ENCODE results near the gene MNX1. TPM values are rescaled to one million over a fixed set of nuclear protein-coding genes. Genes with fewer than 3 reads are reported as not detected.

The MNX1 gene
- total and polyA plus RNA-seq, 4 donors, result 0.08 TPM; not detected in 3

DNA sequence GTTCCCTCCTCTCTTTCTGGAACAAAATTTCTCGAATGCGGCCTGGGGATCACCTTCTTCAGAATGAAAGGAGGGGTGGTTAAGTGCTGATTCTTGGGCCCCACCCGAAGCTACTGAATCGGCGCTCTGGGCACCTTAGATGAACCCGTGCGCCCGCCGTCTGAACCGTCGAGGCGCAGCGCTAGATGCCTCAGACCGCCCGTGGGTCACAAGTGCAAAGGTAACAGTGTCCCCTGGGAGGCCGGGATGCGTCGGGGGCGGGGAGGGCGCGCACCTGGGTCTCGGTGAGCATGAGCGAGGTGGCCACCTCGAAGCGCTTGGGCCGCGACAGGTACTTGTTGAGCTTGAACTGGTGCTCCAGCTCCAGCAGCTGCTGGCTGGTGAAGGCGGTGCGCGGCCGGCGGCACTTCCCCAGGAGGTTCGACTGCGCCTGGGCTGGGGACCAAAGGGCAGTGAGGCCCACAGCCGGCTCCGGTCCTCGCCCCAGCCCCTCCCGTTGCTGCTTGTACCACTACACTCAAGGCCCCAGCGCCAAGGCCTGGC lies 4.2 kb downstream of the MNX1 start:
- Histone ChIP-seq H3K4me3 (ENCODE audit: low read depth in 1 of 3, low read length in 3 of 3) (no peak overlapping the region), H3K36me3 (ENCODE audit: control insufficient read depth in 4 of 4, insufficient read depth in 3 of 4, low read depth in 1 of 4, low read length in 3 of 4) (no peaks in the 10 kb centered on the region), H3K9ac (ENCODE audit: low read depth in 1 of 2, low read length in 2 of 2) (no peak overlapping the region), H3K9me3 (ENCODE audit: control insufficient read depth in 4 of 4, low read length in 3 of 4) (no peaks in the 10 kb centered on the region), H3K27me3 (ENCODE audit: control insufficient read depth in 4 of 4, insufficient read depth in 4 of 4, low read length in 3 of 4) (peaks cover 3 to 38% (median 15%) of the 10 kb centered on the region in 4 donors), H3K4me1 (ENCODE audit: control insufficient read depth in 4 of 4, insufficient read depth in 4 of 4, low read length in 3 of 4) (peaks cover 10 to 43% (median 23%) of the 10 kb centered on the region in 4 donors), H3K27ac (ENCODE audit: low read depth in 1 of 2, low read length in 2 of 2) (no peak overlapping the region)
- 7% methylated on average over 39 of the region's 39 CpGs for WGBS
- no peak for DNase-seq (ENCODE audit: low spot score)
- TF ChIP-seq, protein P1, sequence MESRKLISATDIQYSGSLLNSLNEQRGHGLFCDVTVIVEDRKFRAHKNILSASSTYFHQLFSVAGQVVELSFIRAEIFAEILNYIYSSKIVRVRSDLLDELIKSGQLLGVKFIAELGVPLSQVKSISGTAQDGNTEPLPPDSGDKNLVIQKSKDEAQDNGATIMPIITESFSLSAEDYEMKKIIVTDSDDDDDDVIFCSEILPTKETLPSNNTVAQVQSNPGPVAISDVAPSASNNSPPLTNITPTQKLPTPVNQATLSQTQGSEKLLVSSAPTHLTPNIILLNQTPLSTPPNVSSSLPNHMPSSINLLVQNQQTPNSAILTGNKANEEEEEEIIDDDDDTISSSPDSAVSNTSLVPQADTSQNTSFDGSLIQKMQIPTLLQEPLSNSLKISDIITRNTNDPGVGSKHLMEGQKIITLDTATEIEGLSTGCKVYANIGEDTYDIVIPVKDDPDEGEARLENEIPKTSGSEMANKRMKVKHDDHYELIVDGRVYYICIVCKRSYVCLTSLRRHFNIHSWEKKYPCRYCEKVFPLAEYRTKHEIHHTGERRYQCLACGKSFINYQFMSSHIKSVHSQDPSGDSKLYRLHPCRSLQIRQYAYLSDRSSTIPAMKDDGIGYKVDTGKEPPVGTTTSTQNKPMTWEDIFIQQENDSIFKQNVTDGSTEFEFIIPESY (IDR thresholded peaks at IDR 0.05), result no peak
- no peak for TF ChIP-seq FOXA1 (IDR thresholded peaks at IDR 0.05)
- TF ChIP-seq, protein P2, sequence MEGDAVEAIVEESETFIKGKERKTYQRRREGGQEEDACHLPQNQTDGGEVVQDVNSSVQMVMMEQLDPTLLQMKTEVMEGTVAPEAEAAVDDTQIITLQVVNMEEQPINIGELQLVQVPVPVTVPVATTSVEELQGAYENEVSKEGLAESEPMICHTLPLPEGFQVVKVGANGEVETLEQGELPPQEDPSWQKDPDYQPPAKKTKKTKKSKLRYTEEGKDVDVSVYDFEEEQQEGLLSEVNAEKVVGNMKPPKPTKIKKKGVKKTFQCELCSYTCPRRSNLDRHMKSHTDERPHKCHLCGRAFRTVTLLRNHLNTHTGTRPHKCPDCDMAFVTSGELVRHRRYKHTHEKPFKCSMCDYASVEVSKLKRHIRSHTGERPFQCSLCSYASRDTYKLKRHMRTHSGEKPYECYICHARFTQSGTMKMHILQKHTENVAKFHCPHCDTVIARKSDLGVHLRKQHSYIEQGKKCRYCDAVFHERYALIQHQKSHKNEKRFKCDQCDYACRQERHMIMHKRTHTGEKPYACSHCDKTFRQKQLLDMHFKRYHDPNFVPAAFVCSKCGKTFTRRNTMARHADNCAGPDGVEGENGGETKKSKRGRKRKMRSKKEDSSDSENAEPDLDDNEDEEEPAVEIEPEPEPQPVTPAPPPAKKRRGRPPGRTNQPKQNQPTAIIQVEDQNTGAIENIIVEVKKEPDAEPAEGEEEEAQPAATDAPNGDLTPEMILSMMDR (IDR thresholded peaks at IDR 0.05; ENCODE audit: low read depth, low read length, missing input control), result no peak

DNA sequence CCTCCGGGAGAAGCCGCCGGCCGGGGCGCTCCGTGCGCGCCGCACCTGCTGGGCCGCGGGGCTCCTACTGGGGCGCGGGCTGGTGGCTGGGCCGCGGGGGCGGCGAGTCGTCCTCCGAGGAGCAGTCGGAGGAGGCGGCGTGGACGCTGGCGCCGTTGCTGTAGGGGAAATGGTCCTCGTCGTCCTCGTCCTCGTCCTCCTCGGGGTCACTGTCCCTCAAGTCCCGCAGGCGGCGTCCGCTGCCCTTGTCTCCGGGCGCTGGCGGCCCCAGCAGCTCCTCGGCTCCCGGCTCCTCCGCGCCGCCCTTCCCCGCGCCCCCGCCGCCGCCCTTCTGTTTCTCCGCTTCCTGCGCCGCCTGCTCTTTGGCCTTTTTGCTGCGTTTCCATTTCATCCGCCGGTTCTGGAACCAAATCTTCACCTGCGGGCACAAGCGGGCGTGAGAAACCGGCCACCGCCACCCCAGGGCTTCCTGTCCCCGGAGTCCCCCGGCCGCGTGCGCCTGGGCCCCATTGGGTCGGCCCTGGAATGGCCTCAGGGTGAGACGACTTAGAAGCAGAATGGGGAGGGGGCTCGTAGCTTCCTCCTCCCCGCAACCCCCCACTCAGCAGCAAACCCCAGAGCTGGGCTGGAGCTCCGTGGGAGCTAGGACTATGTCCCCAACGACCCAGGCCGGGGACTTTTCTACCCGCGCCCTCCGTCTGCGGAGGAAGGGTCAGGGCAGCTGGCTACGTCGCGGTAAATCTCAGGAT lies 4.8 kb downstream of the MNX1 start:
- WGBS, result 11% methylated on average over 77 of the region's 77 CpGs
- peak overlapping the region in 1 of 3 donors; percentile 16 for H3K4me3 ChIP-seq (ENCODE audit: low read depth in 1 of 3, low read length in 3 of 3)

More for the DNA sequence above, 4.8 kb downstream of the MNX1 start:
- Histone ChIP-seq H3K4me1 (ENCODE audit: control insufficient read depth in 4 of 4, insufficient read depth in 4 of 4, low read length in 3 of 4) (peaks cover 13 to 37% (median 22%) of the 10 kb centered on the region in 4 donors), H3K36me3 (ENCODE audit: control insufficient read depth in 4 of 4, insufficient read depth in 3 of 4, low read depth in 1 of 4, low read length in 3 of 4) (no peaks in the 10 kb centered on the region), H3K9me3 (ENCODE audit: control insufficient read depth in 4 of 4, low read length in 3 of 4) (no peaks in the 10 kb centered on the region), H3K27ac (ENCODE audit: low read depth in 1 of 2, low read length in 2 of 2) (no peak overlapping the region), H3K9ac (ENCODE audit: low read depth in 1 of 2, low read length in 2 of 2) (no peak overlapping the region), H3K27me3 (ENCODE audit: control insufficient read depth in 4 of 4, insufficient read depth in 4 of 4, low read length in 3 of 4) (peaks cover 5 to 32% (median 18%) of the 10 kb centered on the region in 4 donors)
- no peak for DNase-seq (ENCODE audit: low spot score)
- TF ChIP-seq JUND (IDR thresholded peaks at IDR 0.05) (no peak), FOXA1 (IDR thresholded peaks at IDR 0.05) (no peak), YY1 (IDR thresholded peaks at IDR 0.05) (no peak), SP1 (IDR thresholded peaks at IDR 0.05) (no peak), NR2F2 (IDR thresholded peaks at IDR 0.05) (no peak), HNF4G (IDR thresholded peaks at IDR 0.05) (no peak), TAF1 (conservative IDR thresholded peaks at IDR 0.05) (no peak), GABPA (IDR thresholded peaks at IDR 0.05 in 1 of 2, conservative IDR thresholded peaks at IDR 0.05 in 1 of 2) (no peak), FOXA2 (IDR thresholded peaks at IDR 0.05) (no peak), EGR1 (IDR thresholded peaks at IDR 0.05; ENCODE audit: low read depth in 2 of 2) (no peak), RXRA (IDR thresholded peaks at IDR 0.05) (no peak)
- TF ChIP-seq, protein P2 (IDR thresholded peaks at IDR 0.05; ENCODE audit: low read depth, low read length, missing input control), result no peak
- TF ChIP-seq, protein P3, sequence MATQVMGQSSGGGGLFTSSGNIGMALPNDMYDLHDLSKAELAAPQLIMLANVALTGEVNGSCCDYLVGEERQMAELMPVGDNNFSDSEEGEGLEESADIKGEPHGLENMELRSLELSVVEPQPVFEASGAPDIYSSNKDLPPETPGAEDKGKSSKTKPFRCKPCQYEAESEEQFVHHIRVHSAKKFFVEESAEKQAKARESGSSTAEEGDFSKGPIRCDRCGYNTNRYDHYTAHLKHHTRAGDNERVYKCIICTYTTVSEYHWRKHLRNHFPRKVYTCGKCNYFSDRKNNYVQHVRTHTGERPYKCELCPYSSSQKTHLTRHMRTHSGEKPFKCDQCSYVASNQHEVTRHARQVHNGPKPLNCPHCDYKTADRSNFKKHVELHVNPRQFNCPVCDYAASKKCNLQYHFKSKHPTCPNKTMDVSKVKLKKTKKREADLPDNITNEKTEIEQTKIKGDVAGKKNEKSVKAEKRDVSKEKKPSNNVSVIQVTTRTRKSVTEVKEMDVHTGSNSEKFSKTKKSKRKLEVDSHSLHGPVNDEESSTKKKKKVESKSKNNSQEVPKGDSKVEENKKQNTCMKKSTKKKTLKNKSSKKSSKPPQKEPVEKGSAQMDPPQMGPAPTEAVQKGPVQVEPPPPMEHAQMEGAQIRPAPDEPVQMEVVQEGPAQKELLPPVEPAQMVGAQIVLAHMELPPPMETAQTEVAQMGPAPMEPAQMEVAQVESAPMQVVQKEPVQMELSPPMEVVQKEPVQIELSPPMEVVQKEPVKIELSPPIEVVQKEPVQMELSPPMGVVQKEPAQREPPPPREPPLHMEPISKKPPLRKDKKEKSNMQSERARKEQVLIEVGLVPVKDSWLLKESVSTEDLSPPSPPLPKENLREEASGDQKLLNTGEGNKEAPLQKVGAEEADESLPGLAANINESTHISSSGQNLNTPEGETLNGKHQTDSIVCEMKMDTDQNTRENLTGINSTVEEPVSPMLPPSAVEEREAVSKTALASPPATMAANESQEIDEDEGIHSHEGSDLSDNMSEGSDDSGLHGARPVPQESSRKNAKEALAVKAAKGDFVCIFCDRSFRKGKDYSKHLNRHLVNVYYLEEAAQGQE (IDR thresholded peaks at IDR 0.05), result no peak
- TF ChIP-seq, protein P1 (IDR thresholded peaks at IDR 0.05), result no peak

All from liver (tissue), 9 donors.